GM12873 (cell line): ENCODE measurements around the gene IQCK.

Experiments
- TF ChIP-seq, protein P1 (sequence below): IDR thresholded peaks from 2 replicates; pipeline ENCODE4 v1.5.1; 2012; ENCODE audit warnings: low read depth, mild to moderate bottlenecking, moderate library complexity, low read length, control low read depth; ENCODE audit not compliant: insufficient read depth; ENCODE audit errors: missing control alignments

IQCK gene

GRCh38 chr16:19717741-19718623, at the start of gene IQCK, which contains the start of gene KNOP1:
TSS of gene IQCK (plus strand) at chr16:19718271. CDS start at chr16:19718307, 36 bp downstream.
TSS of gene KNOP1 (minus strand) at chr16:19718227. CDS start at chr16:19715035, 3,192 bp downstream.
- TF ChIP-seq, protein P1, sequence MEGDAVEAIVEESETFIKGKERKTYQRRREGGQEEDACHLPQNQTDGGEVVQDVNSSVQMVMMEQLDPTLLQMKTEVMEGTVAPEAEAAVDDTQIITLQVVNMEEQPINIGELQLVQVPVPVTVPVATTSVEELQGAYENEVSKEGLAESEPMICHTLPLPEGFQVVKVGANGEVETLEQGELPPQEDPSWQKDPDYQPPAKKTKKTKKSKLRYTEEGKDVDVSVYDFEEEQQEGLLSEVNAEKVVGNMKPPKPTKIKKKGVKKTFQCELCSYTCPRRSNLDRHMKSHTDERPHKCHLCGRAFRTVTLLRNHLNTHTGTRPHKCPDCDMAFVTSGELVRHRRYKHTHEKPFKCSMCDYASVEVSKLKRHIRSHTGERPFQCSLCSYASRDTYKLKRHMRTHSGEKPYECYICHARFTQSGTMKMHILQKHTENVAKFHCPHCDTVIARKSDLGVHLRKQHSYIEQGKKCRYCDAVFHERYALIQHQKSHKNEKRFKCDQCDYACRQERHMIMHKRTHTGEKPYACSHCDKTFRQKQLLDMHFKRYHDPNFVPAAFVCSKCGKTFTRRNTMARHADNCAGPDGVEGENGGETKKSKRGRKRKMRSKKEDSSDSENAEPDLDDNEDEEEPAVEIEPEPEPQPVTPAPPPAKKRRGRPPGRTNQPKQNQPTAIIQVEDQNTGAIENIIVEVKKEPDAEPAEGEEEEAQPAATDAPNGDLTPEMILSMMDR = peak; percentile 1

DNA sequence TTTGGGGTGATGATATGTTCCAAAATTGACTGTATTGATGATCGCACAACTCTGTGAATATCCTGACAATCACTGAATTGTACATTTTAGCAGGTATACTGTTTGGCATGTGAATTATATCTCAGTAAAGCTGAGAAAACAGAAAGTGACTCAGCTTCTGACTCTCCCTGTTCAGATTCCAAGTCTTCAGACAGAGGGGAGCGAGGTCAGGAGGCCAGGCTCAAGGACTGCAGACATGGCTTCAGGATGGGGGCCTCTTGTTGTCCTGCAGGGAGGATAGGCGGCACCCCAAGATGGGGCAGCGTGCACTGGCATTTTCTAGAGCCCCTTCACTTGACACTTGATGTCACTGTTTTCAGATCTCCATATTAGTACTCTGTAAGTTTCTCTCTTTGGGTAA, 45.7 kb upstream of the IQCK start:
- TF ChIP-seq, protein P1 = no peak

DNA sequence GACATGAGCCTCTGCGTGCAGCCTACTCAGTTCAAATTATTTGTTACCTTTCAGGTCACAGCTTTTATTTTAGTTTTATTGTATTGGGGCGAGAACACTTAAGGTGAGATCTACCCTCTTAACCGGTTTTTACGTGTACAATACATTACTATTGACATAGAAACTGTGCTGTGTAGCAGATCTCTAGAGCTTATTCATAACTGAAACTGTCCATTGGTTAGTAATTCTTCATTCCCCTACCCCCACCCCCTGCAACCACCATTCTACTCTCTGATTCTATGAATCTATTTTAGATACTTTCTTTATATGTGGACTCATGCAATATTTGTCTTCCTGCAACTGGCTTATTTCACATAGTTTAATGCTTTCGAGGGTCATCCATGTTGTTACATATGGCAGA, 43.6 kb upstream of the IQCK start:
- TF ChIP-seq, protein P1 = no peak

DNA sequence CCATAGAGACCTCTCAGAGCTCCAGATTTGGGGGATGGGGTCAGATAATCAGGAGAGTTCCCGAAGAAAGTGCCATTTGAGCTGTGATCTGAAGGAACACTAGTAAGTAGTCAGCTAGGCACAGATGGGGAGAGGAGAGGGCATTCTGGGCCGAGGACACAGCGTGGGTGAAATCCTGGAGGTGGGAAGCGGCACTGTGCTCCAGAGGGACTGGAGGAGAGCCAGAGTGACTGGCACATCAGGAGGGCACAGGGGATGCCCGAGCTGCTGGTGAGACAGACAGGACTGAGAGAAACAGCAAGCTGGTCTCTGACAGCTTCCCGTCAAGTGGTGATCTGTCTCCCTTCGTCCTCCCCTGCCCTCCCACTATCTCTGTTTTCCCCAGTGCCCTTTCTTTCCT, 40.7 kb upstream of the IQCK start:
- TF ChIP-seq, protein P1 = no peak

DNA sequence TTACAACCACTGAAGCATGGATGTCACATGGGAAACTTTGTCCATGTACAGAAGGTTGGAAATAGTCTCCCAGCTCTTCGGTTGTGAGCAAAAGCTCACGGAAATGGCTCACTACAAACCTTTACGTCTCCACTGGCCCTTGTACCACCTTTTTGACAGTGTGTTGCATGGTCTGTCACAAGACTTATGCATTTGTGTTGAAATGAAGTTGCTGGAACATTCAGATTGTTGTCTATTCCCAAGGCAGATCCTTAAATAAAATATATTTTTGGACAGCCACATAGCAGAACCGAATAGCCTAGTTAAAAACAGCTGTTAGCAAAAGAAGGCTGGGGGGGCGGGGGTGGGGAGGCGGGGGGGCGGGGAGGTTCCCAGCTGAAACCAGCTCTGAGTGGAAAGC, 39.3 kb upstream of the IQCK start:
- TF ChIP-seq, protein P1 = no peak

- TF ChIP-seq, protein P1 = no peak
Measured at GRCh38 chr16:19680881-19681340, 37.2 kb upstream of the IQCK start.

GRCh38 chr16:19681637-19682036, 36.4 kb upstream of the IQCK start:
- TF ChIP-seq, protein P1 = no peak
